GM11168 (cell line): ENCODE data around the gene PADI6.
"Not testable (repeated sequence)": the region's sequence is repeated elsewhere in the genome, so short reads cannot be mapped to it uniquely, and the experiment has no call there.

Experiments used
- in situ Hi-C: fragments of 300-500 bp; cut with MboI; formaldehyde crosslinking; loops from one replicate; pipeline ENCODE4 v1.12.0; 2022; ENCODE audit warnings: low sequenced_read_pairs; ENCODE audit not compliant: unreplicated experiment

Gene PADI6

DNA sequence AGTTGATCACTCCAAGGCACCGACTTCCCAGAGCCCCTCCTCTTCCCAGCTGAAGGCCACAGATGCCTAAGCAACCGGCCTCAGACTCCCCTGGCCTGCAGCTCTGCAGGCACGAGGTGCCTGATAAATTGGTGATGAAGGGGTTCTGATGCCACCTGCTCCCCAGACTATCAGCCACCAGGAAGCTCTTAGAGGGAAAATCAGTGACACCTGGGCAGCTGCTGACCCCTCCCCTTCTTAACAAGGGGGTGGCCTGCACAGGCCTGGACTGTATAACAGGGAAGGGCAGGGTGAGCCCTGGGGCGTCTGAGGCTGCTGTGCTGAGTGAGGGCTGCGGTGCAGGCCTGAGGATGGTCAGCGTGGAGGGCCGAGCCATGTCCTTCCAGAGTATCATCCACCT, at the start of gene PADI6:
Gene PADI6 (plus strand): TSS at position 301 of the 400 bp plus-strand sequence. CDS start 50 bp downstream, at position 351.
- in situ Hi-C loops = no loop called here

DNA sequence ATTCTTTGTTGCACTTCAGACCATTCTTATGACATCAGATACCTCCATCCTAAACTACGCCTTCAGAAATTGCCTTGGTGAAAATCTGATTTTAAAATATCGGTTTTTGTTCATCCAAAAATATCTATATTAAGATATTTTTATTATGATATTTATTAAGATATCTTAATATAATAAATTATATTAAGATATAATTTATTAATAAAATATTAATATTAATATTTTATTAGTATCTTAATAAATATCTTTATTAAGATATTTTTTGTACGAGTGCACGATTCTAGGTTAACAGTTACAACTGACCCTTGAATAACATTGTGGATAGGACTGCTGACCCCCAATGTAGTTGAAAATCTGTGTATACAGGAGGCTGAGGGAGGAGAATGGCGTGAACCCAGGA, 43.1 kb upstream of the PADI6 start:
- in situ Hi-C loops = no loop called here

DNA sequence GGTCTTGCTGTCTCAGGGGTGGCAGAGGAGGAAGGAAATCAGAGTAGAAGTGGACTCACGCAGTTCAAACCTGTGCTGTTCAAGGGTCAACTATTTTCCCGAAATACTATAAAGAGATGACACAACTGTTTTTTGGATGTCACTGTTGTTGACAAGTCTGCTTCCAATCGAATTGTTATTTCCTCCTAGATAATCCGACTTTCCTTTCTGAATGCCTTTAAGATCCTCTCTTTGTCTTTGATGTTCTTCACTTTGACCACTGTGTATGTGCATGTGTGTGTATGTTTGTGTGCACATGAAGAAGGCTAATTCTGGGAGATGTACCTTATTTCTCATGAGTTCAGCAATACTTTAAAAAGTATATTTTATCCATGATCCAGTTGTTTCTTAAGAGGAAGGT, 42.4 kb upstream of the PADI6 start:
- in situ Hi-C loops = no loop called here

DNA sequence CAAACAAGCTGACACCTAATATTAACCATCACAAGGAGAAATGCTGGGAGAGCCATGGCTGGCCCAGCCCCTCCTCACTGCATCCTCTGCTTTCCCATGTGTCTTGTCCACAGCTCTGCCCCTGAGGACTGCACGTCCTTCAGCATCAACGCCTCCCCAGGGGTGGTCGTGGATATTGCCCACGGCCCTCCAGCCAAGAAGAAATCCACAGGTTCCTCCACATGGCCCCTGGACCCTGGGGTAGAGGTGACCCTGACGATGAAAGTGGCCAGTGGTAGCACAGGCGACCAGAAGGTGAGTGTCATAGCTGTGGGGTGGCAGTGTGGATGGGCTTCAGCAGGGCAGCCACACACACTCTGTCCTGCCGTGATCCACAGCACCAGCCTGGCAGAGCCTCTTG, 41.1 kb upstream of the PADI6 start:
- in situ Hi-C loops = no loop called here

DNA sequence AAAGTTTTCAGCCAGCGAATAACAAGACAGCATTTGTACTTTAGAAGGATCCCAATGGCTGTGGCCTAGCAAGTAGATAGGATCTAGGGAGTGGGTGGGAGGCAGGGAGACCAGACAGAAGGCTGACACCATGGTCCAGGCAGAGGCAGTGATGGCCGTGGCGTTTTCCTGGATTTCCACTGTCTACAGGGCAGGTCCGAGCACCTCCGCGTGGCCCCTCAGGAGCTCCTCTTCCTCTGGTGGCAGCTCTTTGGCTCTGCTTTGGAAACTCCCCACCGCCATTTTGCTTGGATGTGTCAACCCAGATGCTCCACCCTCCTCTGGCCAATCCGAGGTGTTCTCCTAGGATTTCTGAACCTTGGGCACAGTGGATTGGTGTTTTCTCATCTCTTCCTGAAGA, 38.9 kb upstream of the PADI6 start:
- in situ Hi-C loops = no loop called here

DNA sequence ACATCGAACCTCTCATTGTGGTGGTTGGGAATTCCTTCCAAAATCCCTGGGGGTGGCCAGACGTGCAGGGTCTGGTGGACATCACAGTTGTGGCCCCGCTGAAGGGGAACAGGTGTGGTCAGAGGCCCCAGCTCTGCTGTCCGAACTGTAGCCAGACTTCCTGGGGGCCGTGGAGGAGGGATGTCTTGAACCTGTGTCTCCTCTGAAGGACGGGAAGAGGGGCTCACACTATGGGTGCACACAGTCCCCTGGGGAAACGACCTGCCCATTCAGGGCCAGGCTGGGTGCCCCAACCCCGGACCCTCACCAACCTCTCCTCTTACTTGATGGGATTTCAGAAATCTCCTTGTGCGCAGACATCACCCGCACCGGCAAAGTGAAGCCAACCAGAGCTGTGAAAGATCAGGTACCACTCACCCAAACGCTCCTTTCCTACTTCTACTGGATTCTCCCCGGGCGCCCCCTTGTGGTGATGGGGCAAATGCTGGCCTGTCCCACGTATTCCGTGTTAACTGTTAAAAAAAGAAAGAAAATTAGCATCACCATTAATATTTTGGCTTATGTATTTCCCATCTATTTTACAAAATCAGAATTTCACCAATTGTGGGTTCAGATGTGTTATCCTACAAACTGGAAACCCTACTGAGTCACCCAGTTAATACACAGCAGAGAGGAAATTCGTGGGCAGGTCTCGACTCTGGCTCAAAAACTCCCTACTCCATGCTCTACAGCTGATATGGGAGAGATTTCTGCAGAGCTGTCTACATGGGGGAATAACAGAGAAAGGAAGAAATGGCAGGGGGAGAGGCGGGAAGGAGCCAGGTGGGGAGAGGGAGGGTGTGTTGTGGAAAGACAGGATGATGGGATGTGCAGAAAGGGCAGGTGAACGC, 35.9 kb upstream of the PADI6 start:
- in situ Hi-C loops = no loop called here

DNA sequence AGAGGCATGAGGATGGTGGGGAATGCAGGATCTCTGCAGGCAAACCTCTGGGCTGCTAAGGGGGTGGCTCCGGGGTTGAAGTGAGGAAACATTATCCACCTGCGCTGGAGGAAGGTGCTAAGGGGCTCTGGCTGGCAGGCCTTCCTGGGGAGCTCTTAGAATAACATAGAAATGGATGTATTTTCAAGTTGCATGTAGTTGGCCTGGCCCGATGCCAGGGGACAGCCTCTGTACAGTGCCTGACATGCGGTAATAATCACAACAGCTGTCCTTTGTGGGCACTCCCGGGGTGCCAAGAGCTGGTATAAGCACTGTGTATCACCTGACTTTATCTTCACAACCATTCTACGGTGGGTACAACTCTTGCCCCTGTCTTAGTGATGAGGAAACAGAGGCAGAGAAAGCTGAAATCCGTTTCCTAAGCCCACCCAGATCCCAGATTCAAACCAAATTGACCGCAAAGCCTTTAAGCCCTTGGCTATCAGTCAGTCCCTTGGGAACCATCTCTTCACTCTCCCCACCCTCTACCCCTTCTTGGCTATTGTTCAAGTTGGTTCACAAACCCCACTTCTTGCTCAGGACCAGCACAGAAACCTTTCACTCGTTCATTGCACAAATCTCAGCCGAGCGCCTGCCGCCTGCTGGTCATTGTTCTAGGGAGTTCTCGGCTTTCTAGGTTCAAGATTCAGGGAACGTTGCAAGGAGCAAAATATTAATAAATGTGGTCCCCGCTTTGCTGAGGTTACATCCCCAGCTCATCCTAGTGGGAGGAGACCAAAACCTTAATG, 33.1 kb upstream of the PADI6 start:
- in situ Hi-C loops = no loop called here

DNA sequence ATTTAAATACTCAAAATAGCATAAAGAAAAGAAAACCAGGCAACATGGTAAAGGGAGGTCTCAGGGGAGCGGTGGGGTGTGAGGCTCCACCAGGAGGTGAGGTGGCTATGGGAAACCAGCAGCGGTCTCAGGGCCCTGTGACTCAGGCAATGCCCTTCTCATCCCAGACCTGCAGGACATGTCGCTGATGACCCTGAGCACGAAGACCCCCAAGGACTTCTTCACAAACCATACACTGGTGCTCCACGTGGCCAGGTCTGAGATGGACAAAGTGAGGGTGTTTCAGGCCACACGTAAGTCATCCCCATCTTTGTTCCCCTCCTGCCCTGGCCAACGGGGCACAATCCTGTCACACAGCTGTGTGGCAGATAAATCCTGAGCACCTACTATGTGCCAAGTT, 32.5 kb upstream of the PADI6 start:
- in situ Hi-C loops = no loop called here

DNA sequence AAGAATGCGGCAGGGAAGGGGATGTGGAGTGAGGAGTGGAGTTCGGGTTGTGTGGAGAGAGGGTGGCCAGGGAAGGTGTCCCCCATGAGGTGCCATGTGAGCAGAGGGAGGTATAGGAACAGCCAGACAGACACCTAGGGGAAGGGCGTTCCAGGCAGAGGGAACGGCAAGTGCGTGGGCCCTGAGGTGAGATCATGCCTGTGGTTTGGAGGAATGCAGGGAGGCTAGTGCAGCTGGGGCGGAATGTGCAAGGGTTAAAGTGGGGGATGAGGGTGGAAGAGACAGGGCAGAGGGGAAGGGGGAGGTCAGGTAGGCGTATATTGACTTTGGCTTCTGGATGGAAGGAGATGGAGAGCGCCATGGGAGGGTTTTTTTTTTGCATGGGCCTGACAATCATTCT, 31.6 kb upstream of the PADI6 start:
- in situ Hi-C loops = no loop called here

DNA sequence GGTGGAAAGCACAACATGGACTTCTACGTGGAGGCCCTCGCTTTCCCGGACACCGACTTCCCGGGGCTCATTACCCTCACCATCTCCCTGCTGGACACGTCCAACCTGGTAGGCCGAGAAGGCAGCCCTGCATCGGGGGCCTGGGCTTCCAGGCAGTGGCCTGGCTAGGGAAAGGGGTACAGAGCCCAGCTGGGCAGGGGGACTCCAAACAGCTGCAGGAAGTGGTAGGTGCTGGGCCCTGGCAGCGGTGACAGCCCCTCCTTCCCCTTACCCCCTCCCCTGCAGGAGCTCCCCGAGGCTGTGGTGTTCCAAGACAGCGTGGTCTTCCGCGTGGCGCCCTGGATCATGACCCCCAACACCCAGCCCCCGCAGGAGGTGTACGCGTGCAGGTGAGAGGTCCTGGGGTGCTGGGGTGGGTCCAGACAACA, 30.0 kb upstream of the PADI6 start:
- in situ Hi-C loops = no loop called here

DNA sequence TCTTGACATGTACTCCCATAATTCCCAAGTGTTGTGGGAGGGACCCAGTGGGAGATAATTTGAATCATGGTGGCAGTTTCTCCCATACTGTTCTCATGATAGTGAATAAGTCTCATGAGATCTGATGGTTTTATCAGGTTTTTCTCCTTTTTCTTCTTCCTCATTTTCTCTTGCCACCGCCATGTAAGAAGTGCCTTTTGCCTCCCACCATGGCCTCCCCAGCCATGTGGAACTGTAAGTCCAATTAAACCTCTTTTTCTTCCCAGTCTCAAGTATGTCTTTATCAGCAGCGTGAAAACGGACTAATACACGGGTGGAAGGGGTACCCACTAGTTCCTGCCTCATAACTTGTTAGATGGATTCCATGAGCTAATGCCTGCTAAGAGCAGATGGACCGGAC, 26.5 kb upstream of the PADI6 start:
- in situ Hi-C loops = not testable (repeated sequence)

DNA sequence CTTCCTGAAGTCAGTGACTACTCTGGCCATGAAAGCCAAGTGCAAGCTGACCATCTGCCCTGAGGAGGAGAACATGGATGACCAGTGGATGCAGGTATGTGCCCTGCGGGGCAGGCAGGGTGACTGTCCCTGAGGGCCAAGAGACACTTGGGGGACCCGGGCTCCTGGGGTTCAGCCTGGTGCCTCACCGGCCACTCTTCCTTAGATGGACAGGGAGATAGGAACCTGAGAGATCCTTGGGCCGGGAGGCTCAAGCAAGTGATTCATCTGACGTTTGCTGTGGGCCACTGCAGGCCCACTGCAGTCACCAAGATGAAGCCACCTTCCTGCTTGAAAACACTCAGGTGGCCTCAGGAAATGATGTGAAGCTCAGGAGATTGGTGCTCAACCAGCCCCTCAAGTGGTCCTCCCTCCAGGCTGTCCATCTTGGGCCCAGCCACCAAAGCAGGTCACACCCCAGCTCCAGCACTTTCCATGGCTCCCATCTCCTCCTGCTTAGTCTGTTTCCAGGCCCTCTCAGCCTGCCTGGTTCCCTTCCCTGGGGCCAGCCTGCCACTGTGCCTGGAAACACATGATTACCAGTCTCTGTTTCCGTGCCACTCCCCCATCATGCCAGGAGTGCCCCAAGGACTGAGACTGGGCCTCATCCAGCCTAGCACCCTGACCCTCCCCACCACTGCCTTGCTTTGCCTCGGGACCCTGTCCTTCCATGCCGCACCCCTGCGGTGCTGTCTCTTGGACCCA, 25.8 kb upstream of the PADI6 start:
- in situ Hi-C loops = no loop called here

DNA sequence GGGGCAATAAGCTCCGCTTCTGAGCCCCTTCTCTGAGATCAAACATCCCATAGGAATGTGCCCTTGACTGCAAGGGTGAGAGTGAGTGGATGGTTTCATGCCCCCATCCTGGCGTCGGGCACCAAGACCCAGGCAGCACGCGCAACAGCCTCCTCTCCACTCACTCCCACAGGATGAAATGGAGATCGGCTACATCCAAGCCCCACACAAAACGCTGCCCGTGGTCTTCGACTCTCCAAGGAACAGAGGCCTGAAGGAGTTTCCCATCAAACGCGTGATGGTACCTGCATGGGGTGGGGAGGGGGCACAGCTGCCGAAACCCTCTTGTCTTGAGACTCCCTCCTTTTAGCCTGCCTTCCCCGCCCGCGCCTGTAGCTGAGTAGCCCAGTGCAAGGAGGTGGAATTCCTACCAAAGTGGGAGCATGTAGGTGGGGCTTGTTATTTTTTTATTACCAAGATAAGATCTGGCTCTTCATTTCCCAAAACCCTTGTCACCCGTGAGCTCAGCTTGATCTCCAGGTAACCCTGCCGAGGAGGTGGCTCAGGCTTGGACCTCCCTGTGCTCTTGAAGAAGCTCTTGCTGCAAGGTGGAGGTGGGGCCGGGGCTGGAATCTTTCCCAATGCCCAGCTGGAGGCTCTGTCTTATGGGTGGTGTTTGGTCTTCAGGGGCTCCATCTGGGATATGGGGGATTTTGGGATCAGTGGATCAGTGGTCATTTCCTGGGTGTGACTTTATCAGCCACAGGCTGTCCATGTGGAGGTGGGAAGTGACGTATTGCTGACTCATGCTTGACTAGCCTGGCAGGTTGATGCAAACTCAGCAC, 24.0 kb upstream of the PADI6 start:
- in situ Hi-C loops = no loop called here

DNA sequence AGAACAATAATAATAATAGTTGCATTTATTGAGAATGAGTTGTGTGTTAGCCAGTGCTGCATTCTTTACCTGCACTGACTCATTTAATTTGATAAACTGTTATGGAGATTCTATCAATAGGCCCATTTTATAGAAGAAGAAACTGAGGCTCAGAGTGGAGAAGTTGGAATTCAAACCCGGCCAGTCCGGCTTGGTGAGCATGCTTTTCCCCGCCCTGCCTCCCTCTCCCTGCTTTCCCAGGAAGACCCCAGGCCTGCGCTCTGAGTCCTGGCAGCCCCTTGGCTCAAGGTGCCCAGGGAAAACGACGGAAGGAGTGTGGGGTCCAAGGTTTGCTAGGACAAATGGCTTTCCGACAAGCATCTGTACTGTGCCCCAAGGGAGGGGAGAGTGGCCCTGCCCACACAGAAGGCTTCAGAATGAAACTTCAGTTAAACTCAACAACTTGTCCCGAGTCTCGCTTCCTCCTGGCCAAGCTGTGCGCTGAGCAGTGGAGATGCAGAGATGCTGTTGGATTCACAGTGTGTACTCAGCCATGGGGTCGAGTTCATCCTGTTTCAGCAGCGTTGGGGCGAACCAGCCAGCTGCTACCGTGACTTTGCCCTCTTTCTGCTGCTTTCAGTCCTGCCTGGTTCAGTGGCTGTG, 23.3 kb upstream of the PADI6 start:
- in situ Hi-C loops = no loop called here

DNA sequence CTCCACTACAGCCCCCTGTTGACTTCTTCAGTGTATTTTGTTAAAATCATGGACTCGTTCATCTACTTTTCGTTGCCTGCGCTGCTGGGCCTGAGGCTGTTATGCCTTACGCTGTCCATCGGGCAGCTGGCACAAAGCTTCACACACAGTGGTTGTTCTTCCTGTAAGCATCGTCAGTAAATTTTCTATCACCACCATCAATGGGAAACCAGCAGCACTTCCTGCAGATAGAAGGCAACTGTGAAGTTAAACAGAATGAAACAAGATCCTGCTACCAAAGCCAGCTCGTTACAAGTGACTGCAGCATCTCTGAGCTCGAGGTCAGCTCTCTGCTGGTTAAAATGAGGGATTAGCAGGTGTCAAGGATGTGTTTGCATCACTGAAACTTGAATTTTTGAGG, 21.9 kb upstream of the PADI6 start:
- in situ Hi-C loops = no loop called here

DNA sequence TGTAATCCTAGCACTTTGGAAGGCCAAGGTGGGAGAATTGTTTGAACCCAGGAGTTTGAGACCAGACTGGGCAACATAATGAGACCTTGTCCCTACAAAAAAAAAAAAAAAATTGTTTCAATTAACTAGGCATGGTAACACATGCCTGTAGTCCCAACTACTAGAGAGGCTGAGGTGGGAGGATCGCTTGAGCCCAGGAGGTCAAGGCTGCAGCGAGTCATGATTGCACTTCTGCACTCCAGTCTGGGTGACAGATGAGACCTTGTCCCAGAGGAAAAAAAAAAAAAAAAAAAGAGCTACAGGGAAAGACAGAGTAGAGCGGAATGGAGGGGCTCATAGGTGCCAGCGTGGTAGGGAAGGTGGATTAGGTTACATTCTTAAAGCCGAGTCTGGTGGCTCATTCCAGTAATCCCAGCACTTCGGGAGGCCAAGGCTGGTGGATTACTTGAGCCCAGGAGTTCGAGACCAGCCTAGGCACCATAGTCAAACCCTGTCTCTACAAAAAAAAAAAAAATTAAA, 21.0 kb upstream of the PADI6 start:
- in situ Hi-C loops = no loop called here

DNA sequence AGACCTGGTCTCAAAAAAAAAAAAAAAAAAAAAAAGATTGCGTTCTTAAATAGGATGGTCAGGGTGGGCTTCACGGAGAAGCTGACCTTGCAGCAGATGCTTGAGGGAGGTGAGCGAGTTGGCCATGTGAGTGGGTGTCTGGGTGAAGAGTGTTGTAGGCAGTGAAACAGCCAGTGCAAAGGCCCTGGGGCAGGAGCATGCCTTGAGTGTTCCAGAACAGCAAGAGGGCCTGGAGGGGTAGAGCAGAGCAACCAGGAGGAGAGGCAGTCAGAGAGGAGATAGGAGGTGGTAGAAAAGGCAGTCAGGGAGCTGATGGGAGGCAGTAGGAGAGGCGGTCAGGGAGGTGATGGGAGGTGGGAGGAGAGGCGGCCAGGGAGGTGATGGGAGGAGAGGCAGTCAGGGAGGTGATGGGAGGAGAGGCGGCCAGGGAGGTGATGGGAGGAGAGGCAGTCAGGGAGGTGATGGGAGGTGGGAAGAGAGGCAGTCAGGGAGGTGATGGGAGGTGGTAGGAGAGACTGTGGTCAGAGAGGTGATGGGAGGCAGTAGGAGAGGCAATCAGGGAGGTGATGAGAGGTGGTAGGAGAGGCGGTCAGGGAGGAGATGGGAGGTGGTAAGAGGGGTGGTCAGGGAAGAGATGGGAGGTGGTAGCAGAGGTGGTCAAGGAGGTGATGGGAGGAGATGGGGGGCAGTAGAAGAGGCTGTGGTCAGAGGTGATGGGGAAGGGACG, 20.2 kb upstream of the PADI6 start:
- in situ Hi-C loops = no loop called here

DNA sequence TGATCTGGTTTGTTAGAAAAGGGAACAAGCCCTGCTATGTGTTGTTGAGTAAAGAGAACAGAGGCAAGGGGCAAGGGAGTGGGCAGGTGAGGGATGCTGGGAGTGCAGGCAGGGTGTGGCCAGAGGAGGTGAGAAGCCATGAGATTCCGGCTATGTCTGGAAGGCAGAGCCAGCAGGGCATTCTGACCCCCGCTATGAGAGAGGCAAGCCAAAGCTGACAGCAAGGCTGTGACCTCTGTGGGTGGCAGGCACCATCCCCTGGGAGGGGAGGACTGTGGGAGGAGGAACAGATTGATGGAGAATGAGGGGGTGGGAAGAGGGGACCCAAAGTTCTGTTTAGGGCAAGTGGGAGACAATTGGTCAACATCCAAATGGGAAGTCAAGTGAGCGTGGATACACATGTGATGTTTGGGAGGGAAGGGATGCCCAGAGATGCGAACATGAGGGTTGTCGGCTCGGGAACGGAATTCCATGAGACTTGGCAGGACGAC, 19.5 kb upstream of the PADI6 start:
- in situ Hi-C loops = no loop called here
